LNCAP (cell line): ENCODE data around the gene CREB5.

ENCODE experiments used
- CTCF ChIP-seq: fragments of 450-650 bp; IDR thresholded peaks from 2 replicates; pipeline ENCODE4 v1.5.1; 2017; ENCODE audit warnings: mild to moderate bottlenecking

CREB5 gene

GRCh38 chr7:28520074-28521015 lies 108.0 kb downstream of the CREB5 start:
- no peak for TF ChIP-seq CTCF

- no peak for TF ChIP-seq CTCF
Measured at GRCh38 chr7:28524978-28525377, 112.7 kb downstream of the CREB5 start.

- no peak for TF ChIP-seq CTCF
Measured at GRCh38 chr7:28528899-28529298, 116.6 kb downstream of the CREB5 start.

GRCh38 chr7:28529755-28530154 lies 117.4 kb downstream of the CREB5 start:
- TF ChIP-seq CTCF, result no peak

- no peak for TF ChIP-seq CTCF
Measured at GRCh38 chr7:28530175-28530802, 118.0 kb downstream of the CREB5 start.

- TF ChIP-seq CTCF, result no peak
Measured at GRCh38 chr7:28530803-28531175, 118.5 kb downstream of the CREB5 start.

GRCh38 chr7:28531291-28531690 lies 119.0 kb downstream of the CREB5 start:
- TF ChIP-seq CTCF, result no peak
